UCSD-AML1 (cell line): ENCODE measurements around the gene MPRIP.
"Not testable (repeated sequence)": the region's sequence is repeated elsewhere in the genome, so short reads cannot be mapped to it uniquely, and the experiment has no call there.

ENCODE experiments used
- DNase-seq: peaks from one replicate; lab custom pipeline; 2025; ENCODE audit not compliant: unreplicated experiment; lab: John Stamatoyannopoulos, UW

The MPRIP gene

DNA sequence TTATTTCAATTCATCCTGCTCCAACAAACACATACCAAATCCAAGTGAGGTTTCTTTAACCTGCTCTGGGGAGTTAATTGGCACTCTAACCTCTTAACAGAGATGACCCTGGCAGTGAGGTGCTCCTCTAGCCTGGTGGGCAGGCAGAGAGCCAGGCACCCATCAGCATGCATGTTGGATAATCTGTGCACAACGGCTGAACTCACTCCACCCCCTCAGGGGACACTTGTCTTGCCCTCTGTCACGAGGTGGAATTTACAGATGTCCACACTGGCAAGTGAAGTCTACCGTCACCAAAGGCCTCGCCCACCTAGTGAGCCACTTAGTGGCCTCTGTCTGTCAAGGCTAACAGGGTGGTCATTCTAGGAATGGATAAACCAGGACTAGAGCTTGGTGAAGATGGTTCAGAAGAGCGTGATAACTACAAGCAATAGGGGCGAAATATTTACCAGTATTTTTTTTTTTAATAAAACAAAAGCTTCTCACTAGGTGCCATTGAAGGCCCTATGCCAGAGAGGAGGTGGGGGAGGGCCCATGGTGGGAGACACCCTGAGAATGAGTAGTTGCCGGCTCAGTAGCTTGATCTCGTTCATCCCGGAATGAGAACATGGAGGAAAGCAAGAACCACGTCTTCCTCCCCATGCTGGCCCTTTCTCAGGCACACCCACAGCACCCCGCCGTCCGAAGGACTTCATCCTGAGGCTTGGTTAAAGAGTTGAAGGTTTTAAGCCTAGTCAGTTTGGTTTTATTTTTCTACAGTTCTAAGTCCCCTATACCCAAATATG is 138.7 kb downstream of the MPRIP start:
- no peak for DNase-seq

DNA sequence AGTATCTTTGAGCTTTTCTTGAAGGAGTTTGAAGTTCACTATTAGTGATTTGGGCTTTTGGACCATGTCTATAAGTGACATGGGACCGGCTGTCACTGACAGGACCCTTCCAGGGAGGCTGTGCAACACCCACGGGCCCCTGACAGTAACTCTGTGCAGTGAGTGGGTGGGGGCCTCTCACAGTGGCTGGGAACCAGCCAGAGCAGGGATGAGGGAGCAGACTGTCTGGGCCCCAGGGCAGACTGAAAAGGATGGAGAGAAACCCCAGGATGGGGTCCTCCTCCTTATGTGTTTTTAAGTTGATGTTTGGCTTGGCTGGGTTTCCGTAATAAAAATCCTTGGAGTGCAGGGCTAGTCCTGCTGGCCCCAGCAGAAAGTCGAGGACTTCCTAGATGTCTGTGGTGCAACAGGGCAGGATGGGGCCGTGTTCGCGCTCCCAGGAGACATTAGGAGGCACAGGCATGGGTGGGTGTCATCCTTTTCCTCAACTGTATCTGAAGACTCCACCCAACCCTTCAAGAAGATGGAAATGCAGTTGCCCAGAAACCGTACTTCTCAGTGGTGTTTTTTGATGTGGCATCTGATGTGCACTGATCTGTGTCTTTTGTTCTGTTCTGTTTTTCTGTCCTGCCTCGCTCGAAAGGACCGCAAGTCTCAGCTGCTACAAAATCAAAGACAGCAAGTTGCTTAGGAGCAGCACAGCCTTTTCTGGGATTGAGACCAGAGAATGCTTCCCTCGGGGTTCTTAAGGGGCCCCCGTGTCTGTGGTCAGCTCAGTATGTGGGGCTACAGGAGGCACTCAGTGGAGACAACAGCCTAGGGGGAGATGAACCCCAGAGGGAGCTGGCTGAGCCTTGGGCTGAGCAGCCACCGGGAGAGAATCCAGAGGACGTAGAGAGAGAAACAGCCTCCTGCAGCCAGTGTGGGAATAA is 139.7 kb downstream of the MPRIP start:
- DNase-seq, result no peak

DNA sequence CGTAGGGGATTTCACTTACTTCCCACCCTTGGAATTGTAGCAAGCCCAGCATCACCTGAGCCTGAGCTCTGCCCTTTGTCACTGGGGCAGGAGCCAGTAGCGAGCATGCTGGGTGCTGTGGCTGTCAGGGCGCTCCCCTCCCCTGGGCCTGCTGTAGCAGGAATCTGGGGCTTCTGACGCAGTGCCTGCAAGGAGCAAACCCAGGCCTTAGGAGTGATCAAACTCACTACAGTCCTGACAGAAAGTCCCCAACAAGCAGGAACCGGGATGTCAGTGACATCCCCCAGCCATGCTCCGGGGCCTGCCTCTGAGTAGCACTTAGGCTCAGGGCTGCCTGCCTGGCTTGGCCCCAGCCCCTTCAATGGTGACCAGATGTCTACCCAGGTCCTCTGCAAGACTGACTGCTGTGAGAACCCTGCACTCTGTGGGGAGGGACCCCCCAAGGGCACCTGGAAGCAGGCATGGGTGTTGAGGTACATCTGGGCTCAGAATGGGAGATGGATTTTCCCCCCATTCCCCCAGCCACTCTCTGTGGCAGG is 140.4 kb downstream of the MPRIP start:
- no peak for DNase-seq

DNA sequence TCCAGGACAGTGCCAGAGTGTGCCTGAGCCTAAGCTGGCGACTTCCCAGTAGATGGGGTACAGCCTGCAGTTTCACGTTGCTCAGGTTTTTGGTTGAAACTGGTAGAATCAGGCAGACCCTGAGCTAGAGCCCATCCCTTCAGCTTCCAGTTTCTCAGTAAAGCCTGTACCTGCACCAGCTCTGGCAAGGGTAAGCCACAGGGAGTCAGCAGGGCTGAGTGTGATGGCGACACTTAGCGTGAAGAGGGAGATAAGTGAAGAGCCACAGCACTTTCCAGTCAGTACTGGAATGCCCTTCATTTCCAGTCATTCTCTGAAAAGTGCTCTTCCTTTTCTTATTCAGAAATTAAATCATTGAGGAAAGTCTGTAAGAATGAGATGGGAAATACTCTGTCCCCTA is 141.5 kb downstream of the MPRIP start:
- no peak for DNase-seq

DNA sequence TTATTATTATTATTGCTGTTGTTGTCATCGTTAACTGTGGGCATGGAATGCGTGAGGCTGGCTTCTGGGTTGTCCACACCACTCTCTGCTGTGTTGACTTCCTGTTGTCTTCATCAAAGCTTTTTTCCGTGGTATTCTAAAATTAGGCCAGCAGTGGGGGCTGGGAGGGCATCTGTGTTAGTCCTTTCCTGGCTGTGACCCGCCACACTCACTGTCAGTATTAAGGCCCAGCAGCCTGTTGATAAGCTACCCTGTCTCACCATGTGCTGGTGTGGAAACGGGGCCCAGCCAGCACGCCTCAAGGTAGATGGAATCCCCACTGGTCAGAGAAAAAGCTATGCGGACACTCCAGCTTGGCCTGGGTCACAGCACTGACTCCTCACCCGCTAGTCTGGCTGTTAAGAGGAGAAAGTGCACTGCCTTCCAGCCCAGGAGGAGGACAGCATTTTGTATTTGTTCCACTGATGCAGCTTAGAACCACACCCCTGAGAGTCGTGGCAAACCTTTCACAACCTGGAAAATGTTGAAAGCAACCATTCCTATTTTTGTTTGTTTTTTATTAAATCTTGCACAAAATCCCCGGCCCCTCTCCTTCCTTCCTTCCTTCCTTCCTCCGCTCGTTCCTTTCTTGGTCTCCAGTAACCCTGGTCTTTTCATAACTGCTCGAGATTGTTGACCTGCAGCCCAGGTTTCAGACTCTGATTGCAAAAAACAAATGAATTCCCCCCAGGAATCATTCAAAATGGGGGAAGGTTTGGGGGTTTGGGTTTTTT is 142.9 kb downstream of the MPRIP start:
- DNase-seq, result not testable (repeated sequence)

DNA sequence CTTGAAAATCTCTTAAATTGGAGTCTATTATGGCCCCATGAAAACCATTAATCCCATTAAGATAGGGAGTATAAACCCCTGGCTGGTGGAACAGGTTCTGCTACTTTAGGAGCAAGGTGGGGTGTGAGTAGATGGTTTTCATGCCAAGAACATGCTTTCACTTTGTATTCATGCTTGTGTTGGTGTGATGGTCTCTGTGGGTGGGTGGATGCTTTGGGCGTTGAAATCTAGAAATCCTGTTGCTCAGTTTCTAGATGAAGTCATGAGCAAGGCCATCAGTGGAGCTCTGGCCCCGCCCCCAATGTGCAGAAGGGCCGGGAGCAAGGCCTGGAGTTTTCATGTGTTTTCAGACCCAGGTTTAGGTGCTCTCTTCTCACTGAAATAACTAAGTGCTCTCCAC is 143.8 kb downstream of the MPRIP start:
- no peak for DNase-seq

DNA sequence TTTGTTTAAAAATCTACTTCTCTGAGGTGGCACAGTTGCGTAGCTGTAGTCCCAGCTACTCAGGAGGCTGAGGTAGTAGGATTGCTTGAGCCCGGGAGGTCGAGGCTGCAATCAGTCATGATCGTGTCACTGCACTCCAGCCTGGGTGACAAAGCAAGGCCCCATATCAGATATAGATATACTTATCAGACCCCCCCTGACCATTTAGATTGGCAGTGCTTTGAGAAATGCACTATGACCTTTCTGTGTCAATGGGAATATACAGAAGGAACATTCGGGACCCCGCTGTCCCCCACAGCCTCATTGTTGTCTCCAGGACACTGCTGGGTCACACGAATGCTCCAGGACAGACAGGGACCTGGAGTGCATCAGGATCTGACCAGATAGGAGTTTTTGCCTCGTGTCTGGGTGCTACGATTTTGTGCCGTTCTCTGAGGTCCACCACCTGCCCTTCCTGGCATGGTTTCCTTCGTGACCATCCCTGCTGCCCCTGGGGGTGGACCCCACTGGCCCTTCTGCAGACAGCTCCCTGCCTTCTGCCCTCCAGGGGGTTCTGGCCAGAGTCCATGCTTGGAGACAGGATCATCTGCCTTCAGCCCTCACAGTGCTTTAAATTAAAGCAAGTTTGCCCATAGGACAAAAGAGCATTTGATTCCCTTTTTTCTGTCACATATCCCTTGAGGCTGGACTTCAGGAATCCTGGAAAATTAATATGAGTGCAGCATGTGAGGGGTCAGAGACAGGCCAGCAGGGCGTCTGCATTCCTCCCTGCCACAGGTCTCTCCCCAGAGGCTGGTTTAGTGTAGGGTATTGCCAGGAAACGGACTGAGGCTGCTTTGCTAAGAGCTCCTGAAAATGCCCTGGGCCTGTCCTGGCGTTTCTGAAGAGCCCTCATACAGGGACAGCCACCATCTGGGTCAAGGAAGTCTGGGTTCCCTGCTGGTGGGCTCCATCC is 144.6 kb downstream of the MPRIP start:
- no peak for DNase-seq

DNA sequence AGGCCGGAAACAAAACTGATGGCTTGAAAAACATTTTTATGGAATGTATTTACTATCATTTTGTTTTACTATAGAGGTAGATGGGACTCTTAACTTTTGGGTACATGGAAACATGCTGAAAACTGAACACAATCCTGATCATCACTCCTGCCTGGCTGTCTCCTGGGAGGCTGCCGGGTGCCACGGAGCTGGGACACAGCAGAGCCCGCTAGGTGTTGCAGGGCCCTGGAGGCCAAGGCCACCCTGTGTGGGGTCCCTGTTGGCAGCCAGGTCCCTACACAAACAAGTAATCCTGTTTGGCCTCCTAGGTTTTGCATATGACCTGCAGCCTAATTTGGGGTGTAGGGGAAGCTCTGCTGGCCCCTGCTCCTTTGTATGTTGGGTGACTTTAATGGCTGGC is 146.3 kb downstream of the MPRIP start:
- DNase-seq, result no peak

DNA sequence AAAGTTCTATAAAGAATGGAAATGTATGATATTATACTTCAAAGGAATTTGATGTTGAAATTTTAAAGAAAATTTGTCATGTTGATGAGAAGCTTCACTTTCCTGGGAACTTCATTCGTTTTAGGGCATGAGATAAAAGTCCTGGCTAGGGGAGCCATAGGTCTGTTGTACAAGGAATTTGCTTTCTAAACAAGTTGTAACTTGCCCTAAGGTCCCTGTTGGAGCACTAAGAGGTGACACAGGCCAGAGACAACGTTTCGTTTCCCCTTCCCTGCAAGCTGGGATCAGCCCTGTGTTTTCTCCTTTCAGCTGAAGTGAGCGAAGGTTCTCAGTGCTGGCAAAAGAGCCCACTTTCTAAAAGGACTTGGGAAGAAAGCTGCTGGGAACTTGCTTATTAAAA is 147.3 kb downstream of the MPRIP start:
- no peak for DNase-seq

DNA sequence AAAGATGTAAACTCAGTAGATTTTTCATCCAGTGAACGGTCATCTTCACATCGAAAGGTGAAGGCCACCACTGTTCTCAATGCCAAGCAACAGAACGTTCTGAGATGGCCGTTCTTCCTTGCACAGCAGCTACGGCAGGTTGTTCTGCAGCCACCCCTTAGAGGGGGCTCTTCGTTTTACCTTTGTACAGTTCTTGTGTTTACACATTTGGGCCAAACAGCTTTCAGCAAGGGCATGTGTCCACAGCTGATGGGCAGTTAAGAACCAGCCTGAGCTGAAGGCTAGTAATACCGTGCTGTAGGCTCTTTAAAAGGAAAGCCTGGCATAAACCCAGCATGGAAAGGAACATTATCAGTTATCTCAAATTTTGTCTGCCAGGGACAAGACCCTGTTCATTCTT is 147.9 kb downstream of the MPRIP start:
- DNase-seq, result no peak

DNA sequence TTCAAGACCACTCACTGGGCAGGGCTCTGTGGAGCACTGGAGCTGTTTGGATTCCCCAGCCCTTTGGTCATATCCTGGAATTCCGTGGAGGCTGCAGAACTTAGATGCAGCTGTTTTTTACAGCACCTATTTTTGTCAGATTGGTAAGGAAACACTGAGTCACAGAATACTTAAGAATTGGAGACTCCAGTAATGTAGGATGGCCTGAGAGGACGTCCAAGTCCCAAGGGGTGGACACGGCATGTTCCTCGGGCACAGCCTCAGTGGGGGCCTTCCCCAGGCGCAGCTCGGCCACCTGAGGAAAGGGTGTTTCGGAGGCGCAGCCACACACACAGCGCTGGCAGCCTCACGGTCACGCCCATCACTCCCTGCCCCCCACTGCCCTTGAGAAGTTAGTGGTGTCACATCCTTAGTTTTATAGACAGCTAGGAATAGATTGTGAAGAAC is 149.1 kb downstream of the MPRIP start:
- no peak for DNase-seq

DNA sequence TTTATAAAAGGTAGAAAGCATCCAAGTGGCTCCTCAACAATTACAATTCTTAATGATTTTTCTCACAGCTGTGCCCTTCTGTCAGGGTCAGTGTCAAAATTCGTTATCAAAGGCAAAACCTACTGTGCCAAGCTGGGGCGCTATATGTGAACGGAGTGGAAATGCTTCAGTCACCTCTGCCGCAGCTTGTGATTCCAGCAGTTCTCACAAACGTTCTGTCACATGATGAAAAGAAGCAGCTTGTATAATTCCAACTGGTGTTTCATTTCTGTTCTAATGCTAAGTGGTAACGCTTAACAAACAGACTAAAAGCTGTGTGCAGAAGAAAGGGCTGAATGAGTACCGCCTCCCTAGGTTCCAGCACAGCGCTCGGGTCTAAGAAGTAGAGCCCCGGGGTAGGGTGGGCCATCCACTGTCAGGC is 149.7 kb downstream of the MPRIP start:
- DNase-seq, result no peak

DNA sequence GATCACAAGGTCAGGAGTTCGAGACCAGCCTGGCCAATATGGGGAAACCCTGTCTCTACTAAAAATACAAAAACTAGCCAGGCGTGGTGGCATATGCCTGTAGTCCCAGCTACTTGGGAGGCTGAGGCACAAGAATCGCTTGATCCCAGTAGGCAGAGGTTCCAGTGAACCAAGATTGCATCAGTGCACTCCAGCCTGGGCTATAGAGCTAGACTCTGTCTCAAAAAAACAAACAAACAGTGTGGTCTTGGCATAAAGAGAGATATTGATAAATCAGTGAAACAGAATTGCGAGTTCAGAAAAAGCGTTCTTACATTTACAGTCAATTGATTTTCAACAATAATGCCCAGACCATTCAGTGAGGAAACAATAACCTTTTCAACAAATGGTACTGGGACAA is 153.2 kb downstream of the MPRIP start:
- not testable (repeated sequence) for DNase-seq

DNA sequence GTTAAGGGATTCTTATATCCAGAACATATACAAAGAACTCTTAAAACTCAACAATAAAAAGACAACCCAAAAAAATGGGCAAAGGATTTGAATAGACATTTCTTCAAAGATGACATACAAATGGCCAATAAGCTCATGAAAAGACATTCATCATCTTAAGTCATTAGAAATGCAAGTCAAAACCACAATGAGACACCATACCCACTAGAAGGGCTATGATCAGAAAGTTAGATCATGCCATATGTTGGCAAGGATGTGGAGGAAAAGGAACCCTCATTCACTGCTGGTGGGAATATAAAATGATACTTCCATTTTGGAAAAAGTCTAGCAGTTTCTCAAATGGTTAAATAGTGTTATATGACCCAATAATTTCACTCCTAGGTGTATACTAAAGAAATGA is 154.5 kb downstream of the MPRIP start:
- DNase-seq, result no peak

DNA sequence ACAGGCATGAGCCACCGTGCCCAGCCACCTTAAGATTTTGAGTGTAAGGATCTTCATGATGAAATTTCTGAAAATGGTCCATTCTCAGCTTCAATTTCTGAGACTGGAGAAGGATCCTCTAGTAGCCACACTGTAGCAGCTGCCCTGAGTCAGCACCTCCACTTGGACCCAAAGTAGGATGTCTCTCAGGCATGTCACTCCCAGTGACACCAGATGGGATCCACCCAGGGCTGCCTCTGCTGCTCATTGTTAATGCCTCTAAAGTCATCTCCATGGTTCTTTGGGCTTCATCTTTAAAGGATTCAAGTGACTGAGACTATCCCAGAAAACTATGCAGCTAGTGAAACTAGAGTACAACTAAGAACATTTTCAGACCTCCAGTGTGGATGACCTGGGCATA is 156.0 kb downstream of the MPRIP start:
- no peak for DNase-seq

DNA sequence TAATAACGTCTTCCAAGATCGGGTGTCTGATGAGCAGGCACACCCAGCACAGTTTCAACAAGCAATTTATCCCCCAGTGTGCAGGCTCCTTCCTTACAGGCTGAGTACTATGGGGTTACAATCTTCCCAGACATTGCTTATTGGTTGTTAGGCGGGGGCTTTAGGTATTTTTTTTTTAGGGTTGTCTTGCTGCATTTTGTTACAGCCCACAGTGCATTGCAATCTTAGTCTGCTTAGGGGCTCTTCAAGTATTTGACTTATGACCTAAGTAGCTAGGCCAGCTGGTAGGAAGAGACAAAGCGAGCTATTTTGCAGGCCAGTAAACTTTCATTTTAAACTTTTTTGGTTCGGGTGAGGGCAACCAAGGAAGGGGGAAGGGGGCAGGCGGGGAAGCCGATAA is 158.1 kb downstream of the MPRIP start:
- no peak for DNase-seq

DNA sequence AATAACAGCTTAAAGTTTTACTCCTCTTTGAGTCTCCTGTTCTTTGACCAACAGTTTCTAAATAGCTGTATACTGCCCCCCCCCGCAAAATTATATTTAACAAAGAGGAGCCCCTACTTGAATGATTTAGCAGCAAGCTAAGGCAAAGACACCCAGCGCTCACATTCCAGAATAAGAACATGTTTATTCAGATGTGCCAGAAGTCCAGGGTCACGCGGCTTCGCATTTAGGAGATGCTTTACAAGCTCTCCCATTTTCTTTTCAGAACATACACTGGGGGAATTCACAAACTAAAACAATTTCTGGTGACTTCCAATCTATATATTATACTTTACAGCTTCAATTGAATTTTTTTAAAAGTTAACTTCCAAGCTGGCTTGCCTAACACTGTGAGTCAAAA is 158.6 kb downstream of the MPRIP start:
- DNase-seq, result no peak

DNA sequence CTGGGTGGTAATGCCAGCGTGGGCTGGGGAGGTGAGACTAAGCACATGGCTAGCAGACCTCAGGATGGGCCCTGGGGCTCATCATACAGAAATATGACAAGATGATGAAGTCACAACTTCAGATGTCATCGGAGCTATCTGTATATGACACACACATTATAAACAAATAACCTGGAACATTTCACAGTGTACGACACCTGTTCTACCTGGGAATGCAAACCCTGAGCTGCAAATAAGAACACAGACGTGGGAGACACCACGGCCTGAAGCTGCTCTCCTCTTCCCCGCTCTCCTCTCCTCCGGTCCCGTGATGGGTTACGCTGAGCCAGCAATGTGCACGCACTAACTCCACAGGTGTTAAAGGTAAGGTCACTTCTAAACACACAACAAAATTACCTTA is 159.0 kb downstream of the MPRIP start:
- no peak for DNase-seq

DNA sequence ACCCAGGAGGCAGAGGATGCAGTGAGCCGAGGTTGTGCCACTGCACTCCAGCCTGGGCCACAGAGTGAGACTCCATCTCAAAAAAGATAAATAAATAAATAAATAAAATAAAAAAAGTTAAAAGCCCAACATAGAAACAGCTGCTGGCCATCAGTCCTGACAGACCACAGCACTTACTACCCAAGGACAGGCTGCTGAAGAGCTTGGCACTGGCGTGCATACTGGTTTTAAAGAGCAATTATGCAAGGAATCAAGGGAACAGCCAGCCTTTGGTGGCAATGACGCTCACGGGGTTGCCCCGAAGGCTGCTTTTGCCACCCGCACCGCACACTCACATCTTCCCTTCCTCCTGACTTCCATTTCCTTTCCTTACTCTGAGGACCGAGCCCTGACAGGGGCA is 159.7 kb downstream of the MPRIP start:
- DNase-seq, result no peak

DNA sequence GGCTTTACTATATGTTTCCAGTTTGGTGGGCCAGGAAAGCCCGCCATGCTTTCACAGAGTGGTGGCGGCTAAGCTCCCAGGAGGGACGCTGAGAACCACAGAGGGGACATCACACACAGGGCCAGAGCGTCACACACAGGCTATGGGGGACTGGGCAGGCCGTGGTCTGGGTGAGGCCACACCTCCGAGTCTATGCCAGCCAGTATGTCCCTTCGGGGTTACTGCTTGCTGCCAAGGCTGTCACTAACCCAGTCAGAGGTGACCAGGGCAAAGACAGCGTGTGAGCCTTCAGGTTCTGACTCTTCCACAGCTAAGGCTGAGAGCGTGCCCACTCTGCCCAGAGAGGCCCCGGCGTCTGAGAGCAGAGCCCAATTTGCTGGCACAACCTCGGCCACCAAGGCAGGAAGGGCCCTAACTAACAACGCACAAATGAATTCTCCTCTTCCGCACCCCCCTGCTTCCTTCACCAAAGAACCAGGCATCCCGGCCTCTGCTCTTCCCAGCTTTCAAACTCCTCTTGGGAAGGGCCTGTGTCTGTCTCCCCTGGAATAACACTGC is 161.0 kb downstream of the MPRIP start:
- no peak for DNase-seq
